OCI-LY7 (cell line): ENCODE data around the gene USH1G.

Experiments
- EZH2phosphoT487 ChIP-seq: fragments of 200-600 bp; sonication (generic); IDR thresholded peaks from 2 replicates; pipeline ENCODE4 v1.6.1; 2018; ENCODE audit warnings: low read depth, borderline replicate concordance, mild to moderate bottlenecking, mixed run types, antibody characterized with exemption, low read length, moderate library complexity, mixed read lengths
- TF ChIP-seq, protein P1 (sequence below): fragments of 200-600 bp; sonication (generic); conservative IDR thresholded peaks from 2 replicates; pipeline ENCODE4 v1.5.1; 2014; ENCODE audit warnings: mild to moderate bottlenecking, antibody characterized with exemption, low read length, moderate library complexity, mixed read lengths

DNA sequence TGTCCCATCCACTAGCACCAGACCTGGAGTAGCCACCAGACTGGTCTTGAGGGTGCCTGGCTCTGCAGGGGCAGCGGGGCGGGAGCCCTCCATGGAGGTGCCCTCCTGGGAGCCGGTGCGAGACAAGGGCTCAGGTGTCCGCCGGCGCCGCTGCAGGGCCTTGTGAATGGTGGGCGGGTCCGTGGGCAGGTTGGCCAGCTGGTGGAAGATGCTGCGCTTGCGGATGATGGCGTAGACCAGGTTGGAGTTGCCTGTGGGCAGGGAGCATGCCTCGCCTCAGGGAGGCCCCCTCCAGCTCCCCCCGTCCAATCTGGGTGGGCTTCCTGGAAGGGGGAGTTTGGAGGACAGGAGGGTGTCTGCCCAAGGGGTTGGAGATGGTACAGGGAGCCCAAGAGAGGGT lies 31.1 kb upstream of the USH1G start:
- TF ChIP-seq, protein P1, sequence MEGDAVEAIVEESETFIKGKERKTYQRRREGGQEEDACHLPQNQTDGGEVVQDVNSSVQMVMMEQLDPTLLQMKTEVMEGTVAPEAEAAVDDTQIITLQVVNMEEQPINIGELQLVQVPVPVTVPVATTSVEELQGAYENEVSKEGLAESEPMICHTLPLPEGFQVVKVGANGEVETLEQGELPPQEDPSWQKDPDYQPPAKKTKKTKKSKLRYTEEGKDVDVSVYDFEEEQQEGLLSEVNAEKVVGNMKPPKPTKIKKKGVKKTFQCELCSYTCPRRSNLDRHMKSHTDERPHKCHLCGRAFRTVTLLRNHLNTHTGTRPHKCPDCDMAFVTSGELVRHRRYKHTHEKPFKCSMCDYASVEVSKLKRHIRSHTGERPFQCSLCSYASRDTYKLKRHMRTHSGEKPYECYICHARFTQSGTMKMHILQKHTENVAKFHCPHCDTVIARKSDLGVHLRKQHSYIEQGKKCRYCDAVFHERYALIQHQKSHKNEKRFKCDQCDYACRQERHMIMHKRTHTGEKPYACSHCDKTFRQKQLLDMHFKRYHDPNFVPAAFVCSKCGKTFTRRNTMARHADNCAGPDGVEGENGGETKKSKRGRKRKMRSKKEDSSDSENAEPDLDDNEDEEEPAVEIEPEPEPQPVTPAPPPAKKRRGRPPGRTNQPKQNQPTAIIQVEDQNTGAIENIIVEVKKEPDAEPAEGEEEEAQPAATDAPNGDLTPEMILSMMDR: no peak
- TF ChIP-seq EZH2phosphoT487: no peak
